Measurements from ENCODE around the gene IKBKE.

Gene IKBKE

GRCh38 chr1:206497774-206498173, 27.5 kb downstream of the IKBKE start:
- peak; percentile 50 for DNase-seq

DNA sequence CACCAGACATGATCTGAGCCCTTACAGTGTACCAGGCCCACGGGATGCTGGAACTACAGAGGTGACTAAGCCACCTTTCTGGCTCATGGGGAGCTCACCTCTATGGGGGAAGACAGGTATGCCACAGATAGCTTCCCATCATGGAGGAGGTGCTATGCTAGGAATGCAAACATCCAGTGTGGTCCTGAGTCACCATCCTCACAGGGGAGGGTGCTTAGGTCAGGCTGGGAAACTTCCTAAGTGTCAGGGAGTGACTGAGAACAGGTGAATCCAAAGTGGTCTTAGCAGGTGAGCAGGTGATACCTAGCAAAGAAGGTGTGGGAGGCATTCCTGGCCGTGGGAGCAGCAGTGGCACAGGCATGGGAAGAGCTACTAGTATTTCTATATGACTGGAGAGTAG, 28.4 kb downstream of the IKBKE start:
- no peak for DNase-seq

DNA sequence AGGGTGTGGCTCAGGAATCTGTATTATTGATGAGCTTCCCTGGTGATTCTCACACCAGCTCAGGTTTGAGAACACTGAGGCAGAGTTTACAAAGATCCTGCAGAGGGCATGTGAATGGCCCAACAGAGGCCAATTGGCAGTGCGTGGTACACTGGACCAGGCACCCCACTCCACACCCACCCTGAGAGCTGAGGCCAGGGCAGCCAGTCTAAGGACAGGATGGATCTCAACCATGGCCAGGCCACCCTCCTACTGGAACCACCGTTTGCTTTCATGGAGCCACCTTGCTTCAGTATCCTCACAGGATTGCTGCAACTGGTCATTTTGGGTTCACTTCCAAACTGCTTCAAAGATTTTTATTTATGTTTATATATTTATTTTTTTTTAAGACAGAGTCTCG, 29.8 kb downstream of the IKBKE start:
- DNase-seq = no peak

DNA sequence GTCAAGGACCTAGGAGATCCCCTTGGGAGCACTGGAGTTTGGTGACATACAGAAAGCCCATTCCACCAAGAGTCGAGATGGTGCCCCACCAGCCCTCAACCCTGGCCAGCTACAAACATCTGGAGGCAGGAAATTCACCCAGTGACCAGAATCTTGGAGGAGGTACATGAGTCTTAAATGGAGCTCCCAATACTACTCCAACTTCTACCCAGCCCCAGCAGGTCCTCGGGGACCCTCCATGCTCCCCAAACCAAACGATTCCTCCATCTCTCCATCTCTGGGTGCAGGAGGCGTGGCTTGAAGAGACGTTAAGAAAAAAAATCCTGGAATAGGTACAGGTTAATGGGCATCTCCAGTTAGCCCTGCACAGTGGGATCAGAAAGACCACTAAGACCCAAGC, 31.6 kb downstream of the IKBKE start:
- DNase-seq = no peak

DNA sequence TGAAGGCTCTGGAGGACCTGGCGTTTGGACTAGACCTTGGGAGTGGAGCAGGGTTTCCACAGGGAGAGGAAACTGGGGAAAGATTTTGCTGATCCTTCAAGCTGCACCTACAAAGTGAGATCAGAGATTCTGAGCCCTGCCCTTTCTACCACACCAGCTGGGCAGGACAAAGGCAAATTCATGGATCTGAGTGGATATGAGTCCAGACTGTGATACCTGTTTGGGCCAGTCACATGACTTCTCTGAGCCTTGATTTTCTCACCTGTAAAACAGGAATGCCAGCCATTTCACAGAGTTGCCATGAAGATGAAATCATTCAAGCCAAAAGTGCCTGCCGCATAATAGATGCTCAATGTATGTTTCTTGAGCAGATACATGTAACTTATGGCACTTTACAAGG, 32.1 kb downstream of the IKBKE start:
- DNase-seq = no peak

- no peak for DNase-seq
Observed at GRCh38 chr1:206502812-206503211, 32.5 kb downstream of the IKBKE start.

DNA sequence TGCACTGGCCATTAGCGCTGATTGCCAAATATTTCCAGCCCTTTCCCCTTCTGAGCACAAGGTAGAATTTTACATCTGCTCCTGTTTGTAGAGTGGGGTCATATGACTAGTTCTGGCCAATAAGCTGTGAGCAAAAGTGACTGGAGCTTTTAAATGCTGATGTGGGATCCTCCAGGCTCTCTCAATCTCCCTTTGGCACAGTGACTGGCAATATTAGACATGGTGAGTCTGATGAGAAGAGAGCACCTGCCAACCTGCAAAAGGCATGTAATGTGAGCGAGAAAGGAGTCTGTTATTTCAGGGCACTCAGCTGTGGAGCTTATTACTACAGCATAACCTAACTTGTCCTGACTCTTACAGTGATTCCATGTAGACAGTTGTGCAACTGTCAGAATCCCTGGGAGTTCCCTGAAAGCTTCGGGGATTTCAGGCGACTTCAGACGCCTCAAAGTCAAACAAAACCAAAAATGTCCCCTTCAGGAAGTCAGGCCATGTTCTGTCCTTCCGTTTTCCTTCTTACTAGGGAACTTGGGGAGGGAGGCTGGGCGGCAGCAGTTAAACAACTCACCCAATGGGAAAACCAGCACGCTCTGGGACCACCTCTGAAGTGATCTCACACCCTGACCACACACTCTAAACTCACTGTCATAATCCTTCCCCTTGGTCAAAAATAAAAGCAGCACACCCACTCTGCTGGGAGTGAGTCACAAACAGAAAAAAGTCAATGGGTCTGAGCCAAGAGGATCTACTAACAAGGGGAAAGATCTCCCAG, 33.5 kb downstream of the IKBKE start:
- DNase-seq = peak; percentile 99

DNA sequence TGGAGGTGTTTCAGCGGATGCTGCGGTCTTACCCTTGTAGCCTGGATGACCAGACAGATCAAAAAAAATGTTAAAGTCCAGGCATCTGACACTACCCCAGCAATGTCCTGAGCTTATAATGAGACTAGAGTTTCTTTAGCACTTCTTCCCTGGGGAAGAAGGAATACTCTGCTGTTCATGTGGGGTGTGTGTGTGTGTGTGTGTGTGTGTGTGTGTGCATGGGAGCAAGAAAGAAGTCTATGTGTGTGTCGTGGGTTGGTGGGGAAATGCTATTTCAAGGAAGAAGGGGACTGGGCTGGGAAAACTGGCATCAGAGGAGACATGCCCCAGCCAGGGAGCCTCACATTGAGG, 34.1 kb downstream of the IKBKE start:
- DNase-seq = no peak

DNA sequence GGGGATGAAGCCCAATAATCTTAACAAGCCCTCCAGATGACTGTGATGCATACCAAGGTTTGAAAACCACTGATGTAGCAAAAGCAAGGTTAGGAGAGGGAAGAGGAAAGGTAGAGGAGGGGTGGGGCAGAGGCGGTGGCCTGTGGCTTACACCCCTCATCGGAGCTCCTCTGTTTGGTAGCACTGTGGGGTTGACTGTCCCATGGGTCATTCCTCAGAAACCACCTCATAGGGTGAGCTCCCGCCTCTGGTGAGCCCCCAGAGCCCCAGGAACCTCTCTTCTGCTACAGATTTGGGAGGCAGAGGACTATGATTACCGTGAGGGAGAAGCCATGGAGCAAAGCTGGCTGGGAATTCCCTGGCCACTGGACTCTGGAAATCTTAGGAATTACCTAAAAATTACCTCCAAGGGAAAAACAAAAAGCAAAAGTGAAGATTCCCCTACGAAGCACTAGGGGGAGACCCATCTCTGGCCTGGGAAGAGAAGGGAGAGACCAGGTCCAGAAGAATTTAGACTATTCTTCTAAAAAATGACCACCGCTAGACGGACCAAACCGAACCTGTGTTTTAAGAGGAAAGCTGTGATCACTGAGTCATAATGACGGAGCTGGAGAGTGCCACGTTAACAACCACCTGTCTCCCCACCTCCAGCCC, 35.6 kb downstream of the IKBKE start:
- peak; percentile 46 for DNase-seq

DNA sequence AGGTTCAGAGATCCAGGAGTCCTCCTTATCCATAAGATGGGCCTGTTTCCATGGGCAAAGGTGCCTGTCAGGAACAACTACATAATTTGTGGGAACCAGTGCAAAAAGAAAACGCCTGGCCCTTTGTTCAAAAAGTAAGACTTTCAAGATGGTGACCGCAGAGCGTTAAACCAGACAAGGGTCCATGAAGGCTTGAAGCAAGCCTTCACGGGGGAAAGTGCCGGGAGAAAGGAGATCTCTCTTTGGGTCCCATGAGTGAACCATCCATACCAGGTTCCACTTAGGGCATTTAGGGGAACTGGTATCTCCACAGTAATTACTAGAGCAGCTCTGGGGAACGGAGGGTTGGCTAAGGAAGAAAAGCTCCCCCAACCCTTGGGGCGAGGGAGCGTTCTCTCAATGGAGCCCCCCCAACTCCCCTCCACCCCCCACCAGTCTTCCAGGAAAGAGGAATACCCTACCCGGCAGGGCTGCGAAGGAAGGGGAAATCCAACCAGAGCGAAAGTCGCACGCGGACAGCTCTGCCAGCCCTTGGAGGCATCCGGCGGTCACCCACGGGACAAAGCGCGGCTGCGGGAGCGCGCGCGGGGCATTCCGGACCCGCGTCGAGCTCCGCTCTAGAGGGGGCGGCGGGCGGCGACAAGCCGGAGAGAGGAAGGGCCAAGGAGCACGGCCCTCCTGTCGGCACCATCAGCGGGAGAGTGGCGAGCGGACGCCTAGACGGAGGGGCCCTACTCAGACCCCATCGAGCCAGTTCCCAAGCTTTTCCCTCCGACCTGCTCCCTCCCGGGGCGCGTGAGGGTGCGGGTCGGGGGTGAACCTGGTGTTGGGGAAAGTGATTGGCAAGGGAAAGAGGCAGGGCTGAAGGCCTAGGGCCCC, 36.4 kb downstream of the IKBKE start:
- peak; percentile 74 for DNase-seq

DNA sequence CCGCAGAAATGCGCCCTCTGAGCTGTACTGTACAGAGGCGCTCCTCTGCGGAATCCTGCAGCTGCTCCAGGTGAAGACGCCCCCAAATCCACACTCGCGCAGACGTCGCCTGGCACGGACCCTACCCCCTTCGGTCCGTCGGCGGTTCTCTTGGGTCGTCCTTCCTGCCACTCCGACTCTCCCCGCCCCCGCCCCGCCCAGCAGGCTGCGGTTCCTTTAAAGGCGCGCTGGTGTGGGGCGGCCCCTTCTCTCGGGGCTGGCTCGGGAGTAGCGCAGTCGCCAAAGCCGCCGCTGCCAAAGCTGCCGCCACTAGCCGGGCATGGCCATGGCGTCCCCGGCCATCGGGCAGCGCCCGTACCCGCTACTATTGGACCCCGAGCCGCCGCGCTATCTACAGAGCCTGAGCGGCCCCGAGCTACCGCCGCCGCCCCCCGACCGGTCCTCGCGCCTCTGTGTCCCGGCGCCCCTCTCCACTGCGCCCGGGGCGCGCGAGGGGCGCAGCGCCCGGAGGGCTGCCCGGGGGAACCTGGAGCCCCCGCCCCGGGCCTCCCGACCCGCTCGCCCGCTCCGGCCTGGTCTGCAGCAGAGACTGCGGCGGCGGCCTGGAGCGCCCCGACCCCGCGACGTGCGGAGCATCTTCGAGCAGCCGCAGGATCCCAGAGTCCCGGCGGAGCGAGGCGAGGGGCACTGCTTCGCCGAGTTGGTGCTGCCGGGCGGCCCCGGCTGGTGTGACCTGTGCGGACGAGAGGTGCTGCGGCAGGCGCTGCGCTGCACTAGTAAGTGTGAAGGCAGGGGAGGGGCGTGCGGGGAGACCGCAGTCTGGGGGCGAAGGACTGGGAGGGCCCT, 37.2 kb downstream of the IKBKE start, which contains the start of gene RASSF5:
TSS of gene RASSF5 (plus strand) at position 248 of the 846 bp plus-strand sequence. CDS start at position 320, 72 bp downstream.
- peak; percentile 89 for DNase-seq

GRCh38 chr1:206508130-206508889, 38.0 kb downstream of the IKBKE start:
- peak; percentile 37 for DNase-seq

DNA sequence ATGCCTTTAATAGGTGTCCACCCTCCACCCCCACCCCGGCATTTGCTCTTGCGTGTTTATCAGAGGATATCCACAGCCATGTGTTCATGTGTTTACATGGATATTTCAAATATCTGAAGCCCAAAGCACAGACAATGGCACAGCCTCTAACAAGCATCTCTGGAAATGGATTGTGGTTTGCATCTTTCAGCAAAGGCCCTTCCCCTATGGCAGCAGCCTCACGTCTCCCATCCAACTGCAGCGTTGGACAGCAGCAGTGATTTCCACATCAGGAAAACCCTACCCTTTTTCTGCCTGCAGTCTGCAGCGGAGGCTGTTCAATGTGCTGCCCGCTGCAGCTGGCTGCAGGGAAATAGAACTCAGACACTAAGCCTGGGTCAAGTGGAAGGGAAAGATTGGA, 38.7 kb downstream of the IKBKE start:
- peak; percentile 29 for DNase-seq

- no peak for DNase-seq
Observed at GRCh38 chr1:206509612-206510257, 39.5 kb downstream of the IKBKE start.

DNA sequence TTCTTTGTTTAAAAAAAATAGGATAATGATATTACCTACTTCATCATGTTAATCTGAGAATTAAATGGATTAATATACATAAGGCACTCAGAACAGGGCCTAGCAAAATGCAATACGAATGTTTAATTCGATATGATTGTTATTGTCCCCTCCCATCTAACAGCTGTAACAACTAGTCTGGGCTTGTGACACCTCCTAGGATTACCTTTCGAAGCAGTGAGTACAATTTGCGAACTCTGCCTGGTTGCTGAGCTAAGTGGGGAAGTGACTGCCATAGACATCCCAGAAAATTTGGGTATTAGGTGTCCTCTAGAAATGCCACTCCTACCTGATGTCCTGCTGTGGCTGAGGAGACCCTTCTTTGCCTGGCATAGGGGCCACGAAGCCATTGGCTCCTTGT, 40.1 kb downstream of the IKBKE start:
- DNase-seq = no peak

DNA sequence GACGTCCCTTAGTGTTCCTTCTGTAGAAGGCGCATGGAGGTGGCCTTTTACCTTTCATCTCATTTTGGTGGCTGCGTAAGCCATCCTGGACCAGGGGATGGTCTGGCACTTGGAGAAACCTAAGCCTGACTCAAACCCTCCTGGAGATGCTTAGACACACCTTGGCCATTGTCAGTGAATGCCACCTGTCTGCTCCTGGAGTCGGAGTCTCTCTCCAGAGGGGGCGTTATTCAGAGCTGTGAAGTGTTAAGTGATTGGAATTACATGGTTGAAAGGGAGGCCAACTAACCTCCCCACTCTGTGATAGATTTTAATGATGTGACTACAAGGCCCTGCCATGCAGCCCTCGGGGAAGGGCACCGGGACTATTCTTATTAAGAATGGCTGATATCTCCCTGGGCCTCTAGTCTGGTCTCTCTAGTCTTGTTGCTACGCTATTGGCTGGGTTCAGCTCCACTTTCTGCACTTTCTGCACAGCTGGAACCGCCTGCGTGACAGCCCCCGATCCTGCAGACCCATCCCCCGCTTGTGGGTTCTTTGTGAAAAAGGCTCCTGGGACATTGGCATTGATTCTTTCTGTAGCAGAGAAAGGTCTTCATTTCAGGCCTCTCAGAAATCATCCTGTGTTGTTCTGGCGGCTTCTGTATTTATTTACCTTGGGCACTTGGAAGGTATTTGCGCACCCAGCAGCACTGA, 41.2 kb downstream of the IKBKE start:
- DNase-seq = no peak

DNA sequence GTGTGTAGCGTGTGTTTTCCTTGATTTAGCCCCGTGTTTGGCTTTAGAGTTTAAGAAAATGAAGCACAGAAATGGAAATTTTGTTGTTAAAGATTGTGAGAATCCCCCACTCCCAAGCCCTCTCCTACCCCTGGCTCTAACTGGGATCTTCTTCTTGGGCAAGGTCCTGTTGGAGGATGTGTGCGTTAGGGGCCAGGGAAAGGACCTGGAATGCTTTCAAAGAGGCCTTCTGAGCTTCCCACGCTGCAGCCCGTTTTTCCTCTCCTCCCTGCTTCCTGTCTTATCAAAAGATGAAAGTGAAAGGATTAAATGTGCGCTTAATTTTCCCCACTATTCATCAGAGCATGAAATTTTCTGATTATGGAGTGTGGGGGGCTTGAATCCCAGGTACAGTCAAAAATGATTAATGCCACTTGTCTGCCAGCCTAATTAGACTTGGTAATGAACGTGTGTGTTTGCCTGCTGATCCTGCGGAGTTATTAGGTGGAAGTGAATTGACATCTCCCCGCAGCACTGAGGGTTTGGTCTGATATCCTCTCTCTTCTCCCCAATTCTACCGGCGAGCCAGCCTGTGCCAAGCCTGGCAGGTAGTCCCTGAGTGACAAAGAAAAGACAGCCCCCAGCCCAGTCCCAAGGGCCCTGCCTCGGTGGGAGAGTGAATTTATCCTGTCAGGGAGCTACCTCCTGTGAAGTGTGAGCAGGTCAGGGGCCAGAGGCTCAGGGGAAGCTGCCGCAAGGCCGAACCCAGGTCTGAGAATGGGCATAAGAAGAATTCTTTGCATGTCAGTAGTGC, 42.0 kb downstream of the IKBKE start:
- no peak for DNase-seq

DNA sequence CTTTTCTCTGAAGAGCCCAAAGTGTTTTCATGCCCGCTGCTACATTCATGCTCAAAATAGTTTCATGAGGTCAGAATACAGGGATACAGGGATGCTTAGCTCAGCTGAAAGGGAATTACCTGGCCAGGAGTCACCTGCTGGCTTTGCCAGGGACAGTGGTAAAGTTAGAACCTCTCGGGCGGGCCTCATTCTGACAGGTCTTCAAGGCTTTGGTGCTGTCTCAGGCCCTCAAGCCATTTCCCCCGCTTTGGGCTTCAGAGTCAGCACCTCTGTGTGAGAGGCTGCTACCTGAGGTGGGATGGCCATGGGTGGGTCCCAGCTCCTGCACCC, 42.5 kb downstream of the IKBKE start:
- DNase-seq = no peak

- DNase-seq = no peak
Observed at GRCh38 chr1:206513312-206514111, 43.2 kb downstream of the IKBKE start.
